ENCODE measurements around the gene MTMR12.
A peak's percentile ranks its signal among the peaks of the same experiment; 100 is the strongest.

Gene MTMR12

DNA sequence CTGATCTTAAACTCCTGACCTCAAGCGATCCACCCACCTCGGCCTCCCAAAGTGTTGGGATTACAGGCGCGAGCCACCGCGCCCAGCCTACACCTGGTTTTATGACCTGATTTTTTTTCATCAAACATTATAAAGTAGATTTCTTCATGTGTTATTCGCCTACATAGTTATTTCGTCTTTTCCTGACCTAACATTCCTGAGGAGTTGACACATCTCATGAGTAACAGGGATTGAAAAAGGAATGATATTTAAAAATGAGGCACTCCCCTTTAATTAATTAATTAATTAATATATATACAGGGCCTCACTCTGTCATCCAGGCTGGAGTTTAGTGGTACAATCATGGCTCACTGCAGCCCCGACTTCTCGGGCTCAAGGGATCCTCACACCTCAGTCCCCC is 20.2 kb upstream of the MTMR12 start:
- TF ChIP-seq CTCF (IDR thresholded peaks at IDR 0.05; ENCODE audit: low read depth, low read length), result no peak
- no peak overlapping the region for H3K4me3 ChIP-seq (replicated peaks in 1 of 2; ENCODE audit: low read depth in 2 of 2, low read length in 2 of 2)
- DNase-seq (ENCODE audit: low read depth in 2 of 2), result peak in 1 of 2 donors; percentile 51

GRCh38 chr5:32332361-32332760 is 19.6 kb upstream of the MTMR12 start:
- TF ChIP-seq CTCF (IDR thresholded peaks at IDR 0.05; ENCODE audit: low read depth, low read length), result no peak
- H3K4me3 ChIP-seq (replicated peaks in 1 of 2; ENCODE audit: low read depth in 2 of 2, low read length in 2 of 2), result no peak overlapping the region
- DNase-seq (ENCODE audit: low read depth in 2 of 2), result no peak

- no peak overlapping the region for H3K4me3 ChIP-seq (replicated peaks in 1 of 2; ENCODE audit: low read depth in 2 of 2, low read length in 2 of 2)
- DNase-seq (ENCODE audit: low read depth in 2 of 2), result no peak
- no peak for TF ChIP-seq CTCF (IDR thresholded peaks at IDR 0.05; ENCODE audit: low read depth, low read length)
These were observed 19.2 kb upstream of the MTMR12 start for GRCh38 chr5:32331935-32332274.

DNA sequence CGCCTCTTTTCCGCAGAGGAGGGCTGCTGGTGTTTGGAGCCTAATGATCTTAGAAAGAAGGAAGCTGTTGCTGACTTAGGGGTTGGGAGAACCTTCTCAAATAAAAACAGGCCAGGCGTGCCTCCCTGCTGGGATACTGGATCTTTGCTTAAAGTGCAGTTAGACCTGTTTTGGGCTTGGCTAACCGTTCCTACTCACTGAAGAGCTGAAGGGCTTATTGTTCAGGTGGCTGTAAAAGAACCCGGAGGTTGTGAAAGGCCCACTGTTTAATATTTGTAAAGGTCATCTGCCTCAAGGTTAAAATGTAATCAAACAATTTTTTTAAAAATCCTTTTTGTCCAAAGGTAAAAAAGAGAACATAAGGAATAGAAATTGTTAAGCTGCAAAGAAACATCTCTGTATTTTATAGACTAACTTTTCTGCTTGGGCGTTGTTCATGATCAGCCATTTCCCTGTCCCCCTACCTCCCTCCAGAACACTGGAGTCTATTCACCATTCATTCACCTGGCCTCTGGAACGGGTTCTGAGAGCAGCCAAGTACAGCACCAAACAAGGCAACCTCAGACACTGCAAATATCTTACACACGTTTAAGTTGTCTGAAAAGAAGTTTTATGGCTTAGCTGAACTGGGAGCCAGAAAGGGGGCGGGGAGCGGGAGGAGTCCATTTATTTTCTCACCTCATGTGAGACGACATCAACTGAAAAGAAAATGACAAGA is 18.6 kb upstream of the MTMR12 start:
- H3K4me3 ChIP-seq (replicated peaks in 1 of 2; ENCODE audit: low read depth in 2 of 2, low read length in 2 of 2), result no peak overlapping the region
- TF ChIP-seq CTCF (IDR thresholded peaks at IDR 0.05; ENCODE audit: low read depth, low read length), result no peak
- no peak for DNase-seq (ENCODE audit: low read depth in 2 of 2)

- TF ChIP-seq CTCF (IDR thresholded peaks at IDR 0.05; ENCODE audit: low read depth, low read length), result no peak
- no peak for DNase-seq (ENCODE audit: low read depth in 2 of 2)
- no peak overlapping the region for H3K4me3 ChIP-seq (replicated peaks in 1 of 2; ENCODE audit: low read depth in 2 of 2, low read length in 2 of 2)
These were observed 17.6 kb upstream of the MTMR12 start for GRCh38 chr5:32330126-32330971.

GRCh38 chr5:32329395-32329834 is 16.7 kb upstream of the MTMR12 start:
- TF ChIP-seq CTCF (IDR thresholded peaks at IDR 0.05; ENCODE audit: low read depth, low read length), result peak; percentile 87
- peak; percentile 79 to 80 for DNase-seq (ENCODE audit: low read depth in 2 of 2)
- H3K4me3 ChIP-seq (replicated peaks in 1 of 2; ENCODE audit: low read depth in 2 of 2, low read length in 2 of 2), result no peak overlapping the region

Data from cardiac fibroblast (primary cell).